SK-N-SH treated with all-trans-retinoic acid at 6 μM for 48 hours (cell line): Measurements from ENCODE around the gene AGTRAP.

Experiments used
- ATAC-seq: fragments of 200-7000 bp; cut with Tn5 transposase; 3 replicates; pipeline ENCODE4 v1.9.1; 2020; ENCODE audit warnings: mild to moderate bottlenecking, moderate library complexity
- ARNTL ChIP-seq: fragments of 450-650 bp; formaldehyde crosslinking; IDR thresholded peaks from 2 replicates; pipeline ENCODE4 v1.5.0; 2020; ENCODE audit warnings: low read depth, mild to moderate bottlenecking, moderate library complexity, borderline replicate concordance
- BACH2 ChIP-seq: fragments of 250-450 bp; sonication (Bioruptor Pico); IDR thresholded peaks from 2 replicates; pipeline ENCODE4 v1.9.0; 2021; ENCODE audit warnings: mild to moderate bottlenecking, borderline replicate concordance
- CSDC2 ChIP-seq: fragments of 250-450 bp; sonication (Bioruptor Pico); IDR thresholded peaks from 2 replicates; pipeline ENCODE4 v1.5.0; 2020; ENCODE audit warnings: mild to moderate bottlenecking, moderate library complexity
- ESRRG ChIP-seq: fragments of 250-450 bp; sonication (Bioruptor Pico); IDR thresholded peaks from 2 replicates; pipeline ENCODE4 v1.6.1; 2021; ENCODE audit warnings: mild to moderate bottlenecking
- GLIS3 ChIP-seq: fragments of 250-450 bp; sonication (Bioruptor Pico); IDR thresholded peaks from 2 replicates; pipeline ENCODE4 v1.5.0; 2020; ENCODE audit warnings: mild to moderate bottlenecking, moderate library complexity
- ISL1 ChIP-seq: fragments of 250-450 bp; sonication (Bioruptor Pico); IDR thresholded peaks from 2 replicates; pipeline ENCODE4 v2.1.2; 2022; ENCODE audit warnings: mild to moderate bottlenecking, moderate library complexity
- OSR1 ChIP-seq: fragments of 250-450 bp; sonication (Bioruptor Pico); IDR thresholded peaks from 2 replicates; pipeline ENCODE4 v1.8.0; 2022; ENCODE audit warnings: moderate library complexity, mild to moderate bottlenecking, inconsistent platforms
- PPARA ChIP-seq: fragments of 250-450 bp; sonication (Bioruptor Pico); IDR thresholded peaks from 2 replicates; pipeline ENCODE4 v1.5.0; 2020; ENCODE audit warnings: mild to moderate bottlenecking, borderline replicate concordance
- SNAI2 ChIP-seq: fragments of 250-450 bp; sonication (Bioruptor Pico); IDR thresholded peaks from 2 replicates; pipeline ENCODE4 v1.5.0; 2020; ENCODE audit warnings: mild to moderate bottlenecking, moderate library complexity
- TCF4 ChIP-seq: fragments of 250-450 bp; sonication (Bioruptor Pico); IDR thresholded peaks from 2 replicates; pipeline ENCODE4 v1.8.0; 2021; ENCODE audit warnings: mild to moderate bottlenecking, moderate library complexity, borderline replicate concordance
- TOX ChIP-seq: fragments of 250-450 bp; sonication (Bioruptor Pico); IDR thresholded peaks from 2 replicates; pipeline ENCODE4 v1.8.0; 2021; ENCODE audit warnings: mild to moderate bottlenecking, moderate library complexity, borderline replicate concordance
- ZC3H10 ChIP-seq: fragments of 250-450 bp; sonication (Bioruptor Pico); IDR thresholded peaks from 2 replicates; pipeline ENCODE4 v1.5.1; 2021; ENCODE audit warnings: mild to moderate bottlenecking, moderate library complexity
- ZFP3 ChIP-seq: fragments of 250-450 bp; sonication (Bioruptor Pico); IDR thresholded peaks from 2 replicates; pipeline ENCODE4 v1.5.0; 2020; ENCODE audit warnings: mild to moderate bottlenecking, moderate library complexity
- ZFP30 ChIP-seq: fragments of 450-650 bp; formaldehyde crosslinking; IDR thresholded peaks from 2 replicates; pipeline ENCODE4 v1.5.0; 2022; ENCODE audit warnings: mild to moderate bottlenecking, moderate library complexity
- ZNF565 ChIP-seq: fragments of 450-650 bp; formaldehyde crosslinking; conservative IDR thresholded peaks from 2 replicates; pipeline ENCODE4 v1.5.0; 2020; ENCODE audit warnings: low read depth, mild to moderate bottlenecking, moderate library complexity
- ZNF8 ChIP-seq: fragments of 450-650 bp; formaldehyde crosslinking; IDR thresholded peaks from 2 replicates; pipeline ENCODE4 v1.5.0; 2020; ENCODE audit warnings: mild to moderate bottlenecking, moderate library complexity
- TF ChIP-seq, protein P1 (sequence below): fragments of 250-450 bp; sonication (Bioruptor Pico); IDR thresholded peaks from 2 replicates; pipeline ENCODE4 v1.8.0; 2020; ENCODE audit warnings: mild to moderate bottlenecking, moderate library complexity, borderline replicate concordance
- TF ChIP-seq, protein P2 (sequence below): fragments of 250-450 bp; sonication (Bioruptor Pico); IDR thresholded peaks from 2 replicates; pipeline ENCODE4 v1.8.0; 2021; ENCODE audit warnings: low read depth, mild to moderate bottlenecking, moderate library complexity, borderline replicate concordance
- TF ChIP-seq, protein P3 (sequence below): fragments of 250-450 bp; sonication (Bioruptor Pico); IDR thresholded peaks from 2 replicates; pipeline ENCODE4 v1.5.0; 2020; ENCODE audit warnings: mild to moderate bottlenecking, moderate library complexity
- TF ChIP-seq, protein P4 (sequence below): fragments of 250-450 bp; sonication (Bioruptor Pico); IDR thresholded peaks from 2 replicates; pipeline ENCODE4 v1.5.1; 2021; ENCODE audit warnings: mild to moderate bottlenecking, moderate library complexity
- TF ChIP-seq, protein P5 (sequence below): fragments of 250-450 bp; sonication (Bioruptor Pico); IDR thresholded peaks from 2 replicates; pipeline ENCODE4 v1.5.1; 2020; ENCODE audit warnings: low read depth, mild to moderate bottlenecking, moderate library complexity

Gene AGTRAP

DNA sequence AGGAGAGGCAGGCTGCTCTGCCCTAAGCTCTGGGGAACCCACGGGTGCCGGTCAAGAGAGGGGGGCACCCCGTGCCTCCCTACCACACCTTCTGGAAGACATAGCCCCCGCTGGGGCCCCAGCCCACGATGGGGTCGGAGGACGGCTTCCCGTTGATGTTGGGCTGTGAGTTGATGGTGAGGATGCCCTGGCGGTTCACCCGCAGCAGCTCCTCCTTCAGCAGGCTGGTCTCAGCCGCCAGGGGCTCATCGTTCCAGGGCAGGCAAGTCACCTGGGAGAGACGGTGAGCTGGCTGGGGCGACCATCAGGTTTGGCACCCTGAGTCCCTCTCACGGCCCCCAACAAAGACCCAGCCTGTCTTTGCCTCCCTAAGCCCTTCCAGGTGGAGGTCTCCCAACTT lies 57.9 kb downstream of the AGTRAP start:
- no peak for ATAC-seq

DNA sequence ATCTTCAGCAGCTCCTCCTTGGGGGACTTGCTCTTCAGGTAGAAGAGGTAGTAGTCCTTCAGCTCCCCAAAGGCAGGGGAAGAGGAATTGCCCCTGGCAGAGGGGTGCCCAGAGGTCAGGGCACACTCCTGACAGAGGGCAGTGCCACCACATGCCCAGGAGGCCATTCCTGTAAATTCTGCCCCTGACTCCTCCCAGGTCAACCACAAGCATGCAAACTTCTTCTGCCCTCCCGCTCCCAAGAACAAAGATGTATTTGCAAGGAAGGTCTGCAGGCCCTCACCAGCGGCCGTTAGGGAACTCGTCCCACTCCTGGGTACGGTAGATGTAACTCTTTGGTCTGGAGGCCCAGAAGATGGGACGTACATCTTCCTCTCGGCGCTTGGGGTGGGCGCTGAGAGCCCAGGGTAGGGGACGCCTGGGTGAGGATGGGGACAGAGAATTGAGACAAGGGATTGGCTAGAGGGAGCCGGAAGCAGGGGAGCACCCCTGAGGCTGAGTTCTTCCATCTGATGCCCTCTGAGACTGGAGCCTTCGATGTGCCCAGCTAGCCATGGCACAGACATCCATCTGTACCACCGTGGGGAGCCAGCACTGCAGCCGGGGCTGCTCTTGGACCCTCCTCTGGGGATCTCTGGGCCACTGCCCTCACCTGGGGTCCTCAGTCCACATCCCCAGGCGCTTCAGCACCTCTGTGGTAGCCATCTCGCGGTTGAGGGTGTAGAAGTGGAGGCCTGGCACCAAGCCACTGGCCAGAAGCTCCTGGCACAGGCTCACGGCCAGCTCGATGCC lies 58.7 kb downstream of the AGTRAP start:
- ATAC-seq: no peak
- TF ChIP-seq OSR1 (no peak), PPARA (CRISPR knock-in tag) (no peak), ZFP3 (CRISPR knock-in tag) (no peak), ZC3H10 (CRISPR knock-in tag) (no peak), ZNF565 (CRISPR knock-in tag) (no peak), ZNF8 (no peak), SNAI2 (CRISPR knock-in tag) (no peak), ISL1 (CRISPR knock-in tag) (no peak), CSDC2 (CRISPR knock-in tag) (no peak), ZFP30 (CRISPR knock-in tag) (no peak)
- TF ChIP-seq, protein P1, sequence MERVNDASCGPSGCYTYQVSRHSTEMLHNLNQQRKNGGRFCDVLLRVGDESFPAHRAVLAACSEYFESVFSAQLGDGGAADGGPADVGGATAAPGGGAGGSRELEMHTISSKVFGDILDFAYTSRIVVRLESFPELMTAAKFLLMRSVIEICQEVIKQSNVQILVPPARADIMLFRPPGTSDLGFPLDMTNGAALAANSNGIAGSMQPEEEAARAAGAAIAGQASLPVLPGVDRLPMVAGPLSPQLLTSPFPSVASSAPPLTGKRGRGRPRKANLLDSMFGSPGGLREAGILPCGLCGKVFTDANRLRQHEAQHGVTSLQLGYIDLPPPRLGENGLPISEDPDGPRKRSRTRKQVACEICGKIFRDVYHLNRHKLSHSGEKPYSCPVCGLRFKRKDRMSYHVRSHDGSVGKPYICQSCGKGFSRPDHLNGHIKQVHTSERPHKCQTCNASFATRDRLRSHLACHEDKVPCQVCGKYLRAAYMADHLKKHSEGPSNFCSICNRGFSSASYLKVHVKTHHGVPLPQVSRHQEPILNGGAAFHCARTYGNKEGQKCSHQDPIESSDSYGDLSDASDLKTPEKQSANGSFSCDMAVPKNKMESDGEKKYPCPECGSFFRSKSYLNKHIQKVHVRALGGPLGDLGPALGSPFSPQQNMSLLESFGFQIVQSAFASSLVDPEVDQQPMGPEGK: no peak
- TF ChIP-seq, protein P2, sequence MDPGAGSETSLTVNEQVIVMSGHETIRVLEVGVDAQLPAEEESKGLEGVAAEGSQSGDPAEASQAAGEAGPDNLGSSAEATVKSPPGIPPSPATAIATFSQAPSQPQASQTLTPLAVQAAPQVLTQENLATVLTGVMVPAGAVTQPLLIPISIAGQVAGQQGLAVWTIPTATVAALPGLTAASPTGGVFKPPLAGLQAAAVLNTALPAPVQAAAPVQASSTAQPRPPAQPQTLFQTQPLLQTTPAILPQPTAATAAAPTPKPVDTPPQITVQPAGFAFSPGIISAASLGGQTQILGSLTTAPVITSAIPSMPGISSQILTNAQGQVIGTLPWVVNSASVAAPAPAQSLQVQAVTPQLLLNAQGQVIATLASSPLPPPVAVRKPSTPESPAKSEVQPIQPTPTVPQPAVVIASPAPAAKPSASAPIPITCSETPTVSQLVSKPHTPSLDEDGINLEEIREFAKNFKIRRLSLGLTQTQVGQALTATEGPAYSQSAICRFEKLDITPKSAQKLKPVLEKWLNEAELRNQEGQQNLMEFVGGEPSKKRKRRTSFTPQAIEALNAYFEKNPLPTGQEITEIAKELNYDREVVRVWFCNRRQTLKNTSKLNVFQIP (CRISPR knock-in tag): no peak

More for the DNA sequence above, 57.9 kb downstream of the AGTRAP start:
- TF ChIP-seq PPARA (CRISPR knock-in tag) (no peak), ZFP30 (CRISPR knock-in tag) (no peak), OSR1 (no peak), ISL1 (CRISPR knock-in tag) (no peak), ZNF565 (CRISPR knock-in tag) (no peak), ZFP3 (CRISPR knock-in tag) (no peak), TOX (CRISPR knock-in tag) (no peak), ESRRG (CRISPR knock-in tag) (no peak), CSDC2 (CRISPR knock-in tag) (no peak), ZC3H10 (CRISPR knock-in tag) (no peak), SNAI2 (CRISPR knock-in tag) (no peak), TCF4 (CRISPR knock-in tag) (no peak), ARNTL (no peak), GLIS3 (CRISPR knock-in tag) (no peak), BACH2 (no peak)
- TF ChIP-seq, protein P3, sequence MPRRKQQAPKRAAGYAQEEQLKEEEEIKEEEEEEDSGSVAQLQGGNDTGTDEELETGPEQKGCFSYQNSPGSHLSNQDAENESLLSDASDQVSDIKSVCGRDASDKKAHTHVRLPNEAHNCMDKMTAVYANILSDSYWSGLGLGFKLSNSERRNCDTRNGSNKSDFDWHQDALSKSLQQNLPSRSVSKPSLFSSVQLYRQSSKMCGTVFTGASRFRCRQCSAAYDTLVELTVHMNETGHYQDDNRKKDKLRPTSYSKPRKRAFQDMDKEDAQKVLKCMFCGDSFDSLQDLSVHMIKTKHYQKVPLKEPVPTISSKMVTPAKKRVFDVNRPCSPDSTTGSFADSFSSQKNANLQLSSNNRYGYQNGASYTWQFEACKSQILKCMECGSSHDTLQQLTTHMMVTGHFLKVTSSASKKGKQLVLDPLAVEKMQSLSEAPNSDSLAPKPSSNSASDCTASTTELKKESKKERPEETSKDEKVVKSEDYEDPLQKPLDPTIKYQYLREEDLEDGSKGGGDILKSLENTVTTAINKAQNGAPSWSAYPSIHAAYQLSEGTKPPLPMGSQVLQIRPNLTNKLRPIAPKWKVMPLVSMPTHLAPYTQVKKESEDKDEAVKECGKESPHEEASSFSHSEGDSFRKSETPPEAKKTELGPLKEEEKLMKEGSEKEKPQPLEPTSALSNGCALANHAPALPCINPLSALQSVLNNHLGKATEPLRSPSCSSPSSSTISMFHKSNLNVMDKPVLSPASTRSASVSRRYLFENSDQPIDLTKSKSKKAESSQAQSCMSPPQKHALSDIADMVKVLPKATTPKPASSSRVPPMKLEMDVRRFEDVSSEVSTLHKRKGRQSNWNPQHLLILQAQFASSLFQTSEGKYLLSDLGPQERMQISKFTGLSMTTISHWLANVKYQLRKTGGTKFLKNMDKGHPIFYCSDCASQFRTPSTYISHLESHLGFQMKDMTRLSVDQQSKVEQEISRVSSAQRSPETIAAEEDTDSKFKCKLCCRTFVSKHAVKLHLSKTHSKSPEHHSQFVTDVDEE (CRISPR knock-in tag): no peak
- TF ChIP-seq, protein P4, sequence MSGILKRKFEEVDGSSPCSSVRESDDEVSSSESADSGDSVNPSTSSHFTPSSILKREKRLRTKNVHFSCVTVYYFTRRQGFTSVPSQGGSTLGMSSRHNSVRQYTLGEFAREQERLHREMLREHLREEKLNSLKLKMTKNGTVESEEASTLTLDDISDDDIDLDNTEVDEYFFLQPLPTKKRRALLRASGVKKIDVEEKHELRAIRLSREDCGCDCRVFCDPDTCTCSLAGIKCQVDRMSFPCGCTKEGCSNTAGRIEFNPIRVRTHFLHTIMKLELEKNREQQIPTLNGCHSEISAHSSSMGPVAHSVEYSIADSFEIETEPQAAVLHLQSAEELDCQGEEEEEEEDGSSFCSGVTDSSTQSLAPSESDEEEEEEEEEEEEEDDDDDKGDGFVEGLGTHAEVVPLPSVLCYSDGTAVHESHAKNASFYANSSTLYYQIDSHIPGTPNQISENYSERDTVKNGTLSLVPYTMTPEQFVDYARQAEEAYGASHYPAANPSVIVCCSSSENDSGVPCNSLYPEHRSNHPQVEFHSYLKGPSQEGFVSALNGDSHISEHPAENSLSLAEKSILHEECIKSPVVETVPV (CRISPR knock-in tag): no peak
- TF ChIP-seq, protein P2 (CRISPR knock-in tag): no peak
- TF ChIP-seq, protein P1: no peak
- TF ChIP-seq, protein P5, sequence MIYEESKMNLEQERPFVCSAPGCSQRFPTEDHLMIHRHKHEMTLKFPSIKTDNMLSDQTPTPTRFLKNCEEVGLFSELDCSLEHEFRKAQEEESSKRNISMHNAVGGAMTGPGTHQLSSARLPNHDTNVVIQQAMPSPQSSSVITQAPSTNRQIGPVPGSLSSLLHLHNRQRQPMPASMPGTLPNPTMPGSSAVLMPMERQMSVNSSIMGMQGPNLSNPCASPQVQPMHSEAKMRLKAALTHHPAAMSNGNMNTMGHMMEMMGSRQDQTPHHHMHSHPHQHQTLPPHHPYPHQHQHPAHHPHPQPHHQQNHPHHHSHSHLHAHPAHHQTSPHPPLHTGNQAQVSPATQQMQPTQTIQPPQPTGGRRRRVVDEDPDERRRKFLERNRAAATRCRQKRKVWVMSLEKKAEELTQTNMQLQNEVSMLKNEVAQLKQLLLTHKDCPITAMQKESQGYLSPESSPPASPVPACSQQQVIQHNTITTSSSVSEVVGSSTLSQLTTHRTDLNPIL: no peak
